GM23338 (cell line): ENCODE data around the gene FAM193B.

ENCODE experiments used
- CREB1 ChIP-seq: fragments of 250-450 bp; sonication (Bioruptor Pico); IDR thresholded peaks from 2 replicates; pipeline ENCODE4 v1.5.0; 2020; ENCODE audit warnings: low read depth, mild to moderate bottlenecking, moderate library complexity
- EZH2 ChIP-seq: fragments of 200-600 bp; sonication (generic); IDR thresholded peaks from one replicate; pipeline ENCODE4 v1.8.0; 2017; ENCODE audit warnings: antibody characterized with exemption, mild to moderate bottlenecking, low read depth; ENCODE audit not compliant: unreplicated experiment
- EZH2phosphoT487 ChIP-seq: fragments of 200-600 bp; sonication (generic); IDR thresholded peaks from one replicate; pipeline ENCODE4 v1.8.1; 2018; ENCODE audit warnings: antibody characterized with exemption; ENCODE audit not compliant: unreplicated experiment
- JUNB ChIP-seq: IDR thresholded peaks from one replicate; pipeline ENCODE4 v1.6.1; 2016; ENCODE audit warnings: antibody characterized with exemption; ENCODE audit not compliant: unreplicated experiment
- NANOG ChIP-seq: IDR thresholded peaks from 2 replicates; pipeline ENCODE4 v1.6.1; 2016; ENCODE audit warnings: antibody characterized with exemption, borderline replicate concordance
- POLR2AphosphoS5 ChIP-seq: IDR thresholded peaks from 2 replicates; pipeline ENCODE4 v1.6.1; 2016; ENCODE audit warnings: antibody characterized with exemption, low read depth
- TF ChIP-seq, protein P1 (sequence below), 2 experiments: fragments of 200-600 bp in 1 of 2; sonication (generic) in 1 of 2; conservative IDR thresholded peaks; 2 replicates each; pipeline versions ENCODE4 v1.5.1 to v1.6.1; 2016 to 2017; ENCODE audit warnings: antibody characterized with exemption in 2 of 2, low read depth in 2 of 2, mild to moderate bottlenecking in 2 of 2, moderate library complexity in 1 of 2
- TF ChIP-seq, protein P2 (sequence below): IDR thresholded peaks from one replicate; pipeline ENCODE4 v1.6.1; 2018; ENCODE audit warnings: antibody characterized with exemption; ENCODE audit not compliant: unreplicated experiment

DNA sequence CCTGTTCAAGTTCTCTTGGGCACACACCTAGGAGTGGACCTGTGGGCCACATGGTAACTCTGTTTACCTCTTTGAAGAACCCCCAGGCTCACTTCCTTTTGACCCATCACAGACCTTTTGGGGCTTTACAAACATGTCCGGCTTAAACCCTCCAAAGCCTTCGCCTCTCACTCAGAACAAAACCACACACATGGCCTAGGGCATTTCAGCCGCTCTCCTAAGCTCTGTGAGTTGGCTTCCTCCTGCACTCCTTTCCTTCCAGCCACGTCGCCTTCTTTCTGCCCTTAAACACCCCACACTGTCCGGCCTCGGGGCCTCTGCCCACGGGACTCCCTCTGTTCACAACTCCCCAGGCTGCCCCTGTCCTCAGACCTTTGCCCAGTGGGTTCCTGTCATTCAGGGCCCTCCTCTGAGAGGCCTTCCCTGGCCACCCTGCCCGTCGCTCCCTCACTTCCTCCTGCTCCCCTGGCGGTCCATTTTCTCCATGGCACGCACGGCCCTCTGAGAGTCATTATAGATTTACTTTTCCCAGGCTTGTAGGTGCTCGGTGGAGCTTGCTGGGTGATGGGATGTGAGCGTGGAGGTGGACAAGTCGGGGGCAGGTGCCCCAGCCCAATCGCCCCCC is 46.7 kb downstream of the FAM193B start:
- TF ChIP-seq, protein P1, sequence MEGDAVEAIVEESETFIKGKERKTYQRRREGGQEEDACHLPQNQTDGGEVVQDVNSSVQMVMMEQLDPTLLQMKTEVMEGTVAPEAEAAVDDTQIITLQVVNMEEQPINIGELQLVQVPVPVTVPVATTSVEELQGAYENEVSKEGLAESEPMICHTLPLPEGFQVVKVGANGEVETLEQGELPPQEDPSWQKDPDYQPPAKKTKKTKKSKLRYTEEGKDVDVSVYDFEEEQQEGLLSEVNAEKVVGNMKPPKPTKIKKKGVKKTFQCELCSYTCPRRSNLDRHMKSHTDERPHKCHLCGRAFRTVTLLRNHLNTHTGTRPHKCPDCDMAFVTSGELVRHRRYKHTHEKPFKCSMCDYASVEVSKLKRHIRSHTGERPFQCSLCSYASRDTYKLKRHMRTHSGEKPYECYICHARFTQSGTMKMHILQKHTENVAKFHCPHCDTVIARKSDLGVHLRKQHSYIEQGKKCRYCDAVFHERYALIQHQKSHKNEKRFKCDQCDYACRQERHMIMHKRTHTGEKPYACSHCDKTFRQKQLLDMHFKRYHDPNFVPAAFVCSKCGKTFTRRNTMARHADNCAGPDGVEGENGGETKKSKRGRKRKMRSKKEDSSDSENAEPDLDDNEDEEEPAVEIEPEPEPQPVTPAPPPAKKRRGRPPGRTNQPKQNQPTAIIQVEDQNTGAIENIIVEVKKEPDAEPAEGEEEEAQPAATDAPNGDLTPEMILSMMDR (conservative IDR thresholded peaks at IDR 0.05; ENCODE audit: low read depth in 2 of 2), result no peak
- TF ChIP-seq POLR2AphosphoS5 (no peak), NANOG (no peak), EZH2 (no peak), EZH2phosphoT487 (no peak), CREB1 (CRISPR knock-in tag) (no peak), JUNB (no peak)
- TF ChIP-seq, protein P2, sequence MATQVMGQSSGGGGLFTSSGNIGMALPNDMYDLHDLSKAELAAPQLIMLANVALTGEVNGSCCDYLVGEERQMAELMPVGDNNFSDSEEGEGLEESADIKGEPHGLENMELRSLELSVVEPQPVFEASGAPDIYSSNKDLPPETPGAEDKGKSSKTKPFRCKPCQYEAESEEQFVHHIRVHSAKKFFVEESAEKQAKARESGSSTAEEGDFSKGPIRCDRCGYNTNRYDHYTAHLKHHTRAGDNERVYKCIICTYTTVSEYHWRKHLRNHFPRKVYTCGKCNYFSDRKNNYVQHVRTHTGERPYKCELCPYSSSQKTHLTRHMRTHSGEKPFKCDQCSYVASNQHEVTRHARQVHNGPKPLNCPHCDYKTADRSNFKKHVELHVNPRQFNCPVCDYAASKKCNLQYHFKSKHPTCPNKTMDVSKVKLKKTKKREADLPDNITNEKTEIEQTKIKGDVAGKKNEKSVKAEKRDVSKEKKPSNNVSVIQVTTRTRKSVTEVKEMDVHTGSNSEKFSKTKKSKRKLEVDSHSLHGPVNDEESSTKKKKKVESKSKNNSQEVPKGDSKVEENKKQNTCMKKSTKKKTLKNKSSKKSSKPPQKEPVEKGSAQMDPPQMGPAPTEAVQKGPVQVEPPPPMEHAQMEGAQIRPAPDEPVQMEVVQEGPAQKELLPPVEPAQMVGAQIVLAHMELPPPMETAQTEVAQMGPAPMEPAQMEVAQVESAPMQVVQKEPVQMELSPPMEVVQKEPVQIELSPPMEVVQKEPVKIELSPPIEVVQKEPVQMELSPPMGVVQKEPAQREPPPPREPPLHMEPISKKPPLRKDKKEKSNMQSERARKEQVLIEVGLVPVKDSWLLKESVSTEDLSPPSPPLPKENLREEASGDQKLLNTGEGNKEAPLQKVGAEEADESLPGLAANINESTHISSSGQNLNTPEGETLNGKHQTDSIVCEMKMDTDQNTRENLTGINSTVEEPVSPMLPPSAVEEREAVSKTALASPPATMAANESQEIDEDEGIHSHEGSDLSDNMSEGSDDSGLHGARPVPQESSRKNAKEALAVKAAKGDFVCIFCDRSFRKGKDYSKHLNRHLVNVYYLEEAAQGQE, result no peak
